ENCODE measurements around the gene CDKN2AIPNL.
"Not testable (repeated sequence)": the region's sequence is repeated elsewhere in the genome, so short reads cannot be mapped to it uniquely, and the experiment has no call there.

The CDKN2AIPNL gene

GRCh38 chr5:134422791-134423365 is 11.2 kb upstream of the CDKN2AIPNL start:
- DNase-seq (ENCODE audit: low spot score) = no peak
- in situ Hi-C loops (cut with MboI; ENCODE audit: low sequenced_read_pairs, unreplicated experiment) = no loop called here
- TF ChIP-seq CTCF (IDR thresholded peaks at IDR 0.05; ENCODE audit: borderline replicate concordance, control extremely low read depth, extremely low read depth, insufficient read depth, missing control alignments) = no peak

GRCh38 chr5:134421038-134421437 is 9.4 kb upstream of the CDKN2AIPNL start:
- DNase-seq (ENCODE audit: low spot score); in situ Hi-C loops (cut with MboI; ENCODE audit: low sequenced_read_pairs, unreplicated experiment): not testable (repeated sequence)

- no peak for DNase-seq (ENCODE audit: low spot score)
- in situ Hi-C loops (cut with MboI; ENCODE audit: low sequenced_read_pairs, unreplicated experiment) = no loop called here
- TF ChIP-seq CTCF (IDR thresholded peaks at IDR 0.05; ENCODE audit: borderline replicate concordance, control extremely low read depth, extremely low read depth, insufficient read depth, missing control alignments) = no peak
These were observed 8.7 kb upstream of the CDKN2AIPNL start for GRCh38 chr5:134420343-134420742.

GRCh38 chr5:134418958-134419357 is 7.3 kb upstream of the CDKN2AIPNL start:
- no peak for DNase-seq (ENCODE audit: low spot score)
- in situ Hi-C loops (cut with MboI; ENCODE audit: low sequenced_read_pairs, unreplicated experiment) = no loop called here
- TF ChIP-seq CTCF (IDR thresholded peaks at IDR 0.05; ENCODE audit: borderline replicate concordance, control extremely low read depth, extremely low read depth, insufficient read depth, missing control alignments) = no peak

- in situ Hi-C loops (cut with MboI; ENCODE audit: low sequenced_read_pairs, unreplicated experiment) = no loop called here
- DNase-seq (ENCODE audit: low spot score) = no peak
- TF ChIP-seq CTCF (IDR thresholded peaks at IDR 0.05; ENCODE audit: borderline replicate concordance, control extremely low read depth, extremely low read depth, insufficient read depth, missing control alignments) = no peak
These were observed 6.0 kb upstream of the CDKN2AIPNL start for GRCh38 chr5:134417707-134418106.

GRCh38 chr5:134413046-134413445 is 1.4 kb upstream of the CDKN2AIPNL start:
- in situ Hi-C loops (cut with MboI; ENCODE audit: low sequenced_read_pairs, unreplicated experiment) = no loop called here
- no peak for TF ChIP-seq CTCF (IDR thresholded peaks at IDR 0.05; ENCODE audit: borderline replicate concordance, control extremely low read depth, extremely low read depth, insufficient read depth, missing control alignments)
- no peak for DNase-seq (ENCODE audit: low spot score)

- in situ Hi-C loops (cut with MboI; ENCODE audit: low sequenced_read_pairs, unreplicated experiment) = no loop called here
These were observed 494 bp downstream of the CDKN2AIPNL start for GRCh38 chr5:134411228-134411545.

More at GRCh38 chr5:134411228-134411545, 494 bp downstream of the CDKN2AIPNL start:
- DNase-seq (ENCODE audit: low spot score) = no peak
- no peak for TF ChIP-seq CTCF (IDR thresholded peaks at IDR 0.05; ENCODE audit: borderline replicate concordance, control extremely low read depth, extremely low read depth, insufficient read depth, missing control alignments)

Data from GM13976 (cell line).